Left cardiac atrium (tissue), 4 donors: Measurements from ENCODE around the gene MSL3B.
"Not testable (repeated sequence)": the region's sequence is repeated elsewhere in the genome, so short reads cannot be mapped to it uniquely, and the experiment has no call there.

Experiments
- ATAC-seq, 2 donors: fragments of 200-7000 bp; cut with Tn5 transposase; one replicate each; pipeline ENCODE4 v1.9.1; 2020; ENCODE audit warnings: mild to moderate bottlenecking in 2 of 2, moderate library complexity in 2 of 2
- DNase-seq: peaks from one replicate; pipeline ENCODE4 v3.0.0-alpha.2; 2020
- intact Hi-C, 2 donors: fragments of 100-400 bp; cut with DNase I; formaldehyde crosslinking; loops; one replicate each; pipeline versions ENCODE4 v1.14.1 to v1.15.1; 2022 to 2023
- donor health status: DM: no; HTN: yes; CAD: no.
- donor health status: DM: no; HTN: yes; CAD: no; lungs with severe emphysema.
- donor health status: DM: yes; HTN: yes; CAD: no.
- donor health status: Dilated cardiomyopathy.

The MSL3B gene

GRCh38 chr2:233867993-233868532 lies at the start of gene MSL3B:
Gene MSL3B, minus strand, starts transcription at chr2:233868386.
- peak; percentile 64 to 76 for ATAC-seq
- intact Hi-C loops = no loop called here
- DNase-seq = peak; percentile 40

GRCh38 chr2:233917116-233917515 lies 48.9 kb upstream of the MSL3B start, which contains the start of gene TRPM8:
Gene TRPM8, plus strand, starts transcription at chr2:233917373. Its CDS starts 9,165 bp downstream, at chr2:233926538.
- DNase-seq (no peak), ATAC-seq (no peak)
- intact Hi-C loops = no loop called here

- DNase-seq (no peak), ATAC-seq (no peak)
- intact Hi-C loops = no loop called here
These were observed 46.9 kb upstream of the MSL3B start for GRCh38 chr2:233915128-233915527.

- intact Hi-C loops = no loop called here
- ATAC-seq (no peak), DNase-seq (no peak)
These were observed 44.7 kb upstream of the MSL3B start for GRCh38 chr2:233912691-233913423.

- no peak for ATAC-seq
- intact Hi-C loops = no loop called here
- DNase-seq = no peak
These were observed 39.4 kb upstream of the MSL3B start for GRCh38 chr2:233907627-233908026.

GRCh38 chr2:233905945-233906344 lies 37.8 kb upstream of the MSL3B start:
- DNase-seq (no peak), ATAC-seq (no peak)
- intact Hi-C loops = no loop called here

GRCh38 chr2:233901884-233902283 lies 33.7 kb upstream of the MSL3B start:
- DNase-seq (no peak), ATAC-seq (no peak)
- intact Hi-C loops = no loop called here

- no peak for DNase-seq
- ATAC-seq = no peak
- intact Hi-C loops = no loop called here
These were observed 33.2 kb upstream of the MSL3B start for GRCh38 chr2:233901367-233901766.

- ATAC-seq, DNase-seq, intact Hi-C loops: not testable (repeated sequence)
These were observed 28.1 kb upstream of the MSL3B start for GRCh38 chr2:233896253-233896652.

GRCh38 chr2:233892793-233893192 lies 24.6 kb upstream of the MSL3B start:
- intact Hi-C loops = no loop called here
- DNase-seq (no peak), ATAC-seq (no peak)

- intact Hi-C loops = no loop called here
- ATAC-seq = no peak
These were observed 14.2 kb upstream of the MSL3B start for GRCh38 chr2:233882353-233882752.

GRCh38 chr2:233872125-233872524 lies 3.9 kb upstream of the MSL3B start:
- ATAC-seq, DNase-seq, intact Hi-C loops: not testable (repeated sequence)

More at GRCh38 chr2:233882353-233882752, 14.2 kb upstream of the MSL3B start:
- no peak for DNase-seq

GRCh38 chr2:233871432-233871831 lies 3.2 kb upstream of the MSL3B start:
- DNase-seq (no peak), ATAC-seq (no peak)
- intact Hi-C loops = no loop called here

GRCh38 chr2:233866479-233866878 lies 1.7 kb downstream of the MSL3B start:
- intact Hi-C loops = no loop called here
- no peak for ATAC-seq
- DNase-seq = no peak

- ATAC-seq (no peak), DNase-seq (no peak)
- intact Hi-C loops = no loop called here
These were observed 2.3 kb downstream of the MSL3B start for GRCh38 chr2:233865838-233866237.

- ATAC-seq (no peak), DNase-seq (no peak)
- intact Hi-C loops = no loop called here
These were observed 5.9 kb downstream of the MSL3B start for GRCh38 chr2:233862261-233862768.

GRCh38 chr2:233858331-233858730 lies 9.9 kb downstream of the MSL3B start:
- DNase-seq (no peak), ATAC-seq (no peak)
- intact Hi-C loops = no loop called here

GRCh38 chr2:233857511-233858141 lies 10.6 kb downstream of the MSL3B start:
- no peak for DNase-seq
- intact Hi-C loops = no loop called here
- ATAC-seq = no peak

GRCh38 chr2:233856184-233856583 lies 12.0 kb downstream of the MSL3B start:
- ATAC-seq (no peak), DNase-seq (no peak)
- intact Hi-C loops = no loop called here

- ATAC-seq = no peak
- intact Hi-C loops = no loop called here
These were observed 12.8 kb downstream of the MSL3B start for GRCh38 chr2:233855345-233855744.

More at GRCh38 chr2:233855345-233855744, 12.8 kb downstream of the MSL3B start:
- no peak for DNase-seq
